Gastrocnemius medialis (tissue), 4 donors: ENCODE results near the gene SPATA46. TPM values are rescaled to one million over a fixed set of nuclear protein-coding genes. Genes with fewer than 3 reads are reported as not detected.
A peak's percentile ranks its signal among the peaks of the same experiment; 100 is the strongest.

Experiments used
- ATAC-seq, 2 donors: fragments of 150-250 bp; one replicate each; pipeline ENCODE4 v1.9.1; 2016
- DNase-seq, 2 donors: peaks; one replicate each; pipeline ENCODE4 v3.0.0-alpha.2; 2019
- H3K27ac ChIP-seq, 4 donors: fragments of 200-600 bp; sonication (generic); 1 replicate in 1 of 4; 2 replicates in 3 of 4; pipeline ENCODE4 v1.5.1; 2016 to 2018; ENCODE audit warnings: mild to moderate bottlenecking in 2 of 4, moderate library complexity in 1 of 4
- H3K27me3 ChIP-seq, 3 donors: fragments of 200-600 bp; sonication (generic) in 2 of 3; 1 replicate in 1 of 3; 2 replicates in 2 of 3; pipeline versions ENCODE4 v1.5.1 to v1.6.0; 2016 to 2019; ENCODE audit warnings: mild to moderate bottlenecking in 1 of 3, moderate library complexity in 1 of 3
- H3K36me3 ChIP-seq, 2 donors: fragments of 200-600 bp; sonication (generic) in 1 of 2; one replicate each; pipeline ENCODE4 v1.5.1; 2017 to 2018
- H3K4me1 ChIP-seq, 2 donors: fragments of 200-600 bp; sonication (generic) in 1 of 2; one replicate each; pipeline ENCODE4 v1.5.1; 2016 to 2017; ENCODE audit warnings: mild to moderate bottlenecking in 2 of 2
- H3K4me3 ChIP-seq, 4 donors: fragments of 200-600 bp; sonication (generic) in 3 of 4; 1 replicate in 1 of 4; 2 replicates in 3 of 4; pipeline ENCODE4 v1.5.1; 2016 to 2019; ENCODE audit warnings: mild to moderate bottlenecking in 2 of 4
- H3K9me3 ChIP-seq, 3 donors: fragments of 200-600 bp; sonication (generic) in 2 of 3; 1 replicate in 1 of 3; 2 replicates in 2 of 3; pipeline ENCODE4 v1.5.1; 2016 to 2019
- CTCF ChIP-seq, 5 experiments: fragments of 450-650 bp in 3 of 5; fragments of 200-600 bp in 2 of 5; sonication (generic) in 2 of 5; IDR thresholded peaks in 4 of 5; conservative IDR thresholded peaks in 1 of 5; 1 replicate in 4 of 5; 2 replicates in 1 of 5; pipeline ENCODE4 v1.5.1; 2016 to 2019; ENCODE audit warnings: antibody characterized with exemption in 5 of 5, mild to moderate bottlenecking in 3 of 5, moderate library complexity in 3 of 5
- POLR2A ChIP-seq, 2 donors: fragments of 450-650 bp; IDR thresholded peaks; one replicate each; pipeline ENCODE4 v1.6.1; 2017; ENCODE audit warnings: antibody characterized with exemption in 2 of 2, mild to moderate bottlenecking in 2 of 2, moderate library complexity in 2 of 2
- in situ Hi-C, 4 donors: fragments of 200-750 bp; cut with MboI; loops; one replicate each; pipeline versions ENCODE4 v1.15.0 to v1.8.0; 2017; ENCODE audit warnings: low sequenced_read_pairs in 4 of 4
- intact Hi-C: fragments of 100-400 bp; cut with DNase I; formaldehyde crosslinking; loops from one replicate; pipeline ENCODE4 v1.15.1; 2023; ENCODE audit warnings: low total_unique reads
- total RNA-seq, 4 donors: library from RNA; depleted of rRNA; stranded (reverse); fragments of >200 nt; gene quantifications; one replicate each; pipeline versions ENCODE4 v1.1.0 to v1.2.3, GENCODE V29; 2016

SPATA46 gene
- total RNA-seq, 4 donors from 2014 or later: 1.7 TPM; not detected in 3

DNA sequence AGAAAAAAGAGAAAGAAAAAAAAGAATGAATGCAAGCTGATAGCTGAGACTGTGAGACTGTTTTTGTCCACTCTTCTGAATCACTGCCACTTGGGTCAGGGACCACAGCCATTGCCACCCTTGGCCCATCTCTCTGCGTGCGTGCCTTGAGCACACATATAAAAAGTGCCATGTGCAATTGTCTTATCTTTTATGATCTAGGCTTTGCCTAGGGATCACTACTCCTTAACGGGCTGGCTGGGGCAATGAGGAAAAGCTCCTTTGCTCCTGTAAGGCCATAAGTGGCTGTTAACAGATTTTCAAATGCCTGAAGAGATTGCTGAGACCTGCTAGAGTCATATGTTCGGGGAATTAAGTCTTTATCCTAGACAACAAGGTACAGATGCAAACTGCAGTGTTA, 8.2 kb downstream of the SPATA46 start:
- ATAC-seq (no peak), DNase-seq (no peak)
- H3K36me3 ChIP-seq: no peaks in the 10 kb centered on the region
- H3K27ac ChIP-seq: no peak overlapping the region
- no peak for TF ChIP-seq CTCF (IDR thresholded peaks at IDR 0.05 in 4 of 5, conservative IDR thresholded peaks at IDR 0.05 in 1 of 5)
- no peak for TF ChIP-seq POLR2A (IDR thresholded peaks at IDR 0.05)
- in situ Hi-C loops: no loop called here
- intact Hi-C loops: no loop called here
- H3K4me3 ChIP-seq: no peak overlapping the region
- H3K9me3 ChIP-seq: no peaks in the 10 kb centered on the region
- H3K27me3 ChIP-seq: no peaks in the 10 kb centered on the region
- no peaks in the 10 kb centered on the region for H3K4me1 ChIP-seq

DNA sequence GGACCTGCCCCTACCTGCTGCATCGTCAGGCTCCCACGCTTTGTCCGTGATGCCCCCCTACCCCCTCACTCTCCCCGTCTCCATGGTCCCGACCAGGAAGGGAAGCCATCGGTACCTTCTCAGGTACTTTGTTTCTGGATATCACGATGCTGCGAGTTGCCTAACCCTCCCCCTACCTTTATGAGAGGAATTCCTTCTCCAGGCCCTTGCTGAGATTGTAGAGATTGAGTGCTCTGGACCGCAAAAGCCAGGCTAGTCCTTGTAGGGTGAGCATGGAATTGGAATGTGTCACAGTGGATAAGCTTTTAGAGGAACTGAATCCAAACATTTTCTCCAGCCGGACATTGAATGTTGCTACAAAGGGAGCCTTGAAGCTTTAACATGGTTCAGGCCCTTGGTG, 8.9 kb downstream of the SPATA46 start:
- H3K9me3 ChIP-seq: no peaks in the 10 kb centered on the region
- DNase-seq (no peak), ATAC-seq (no peak)
- no peak overlapping the region for H3K27ac ChIP-seq
- in situ Hi-C loops: no loop called here
- intact Hi-C loops: no loop called here
- H3K27me3 ChIP-seq: no peaks in the 10 kb centered on the region
- no peaks in the 10 kb centered on the region for H3K4me1 ChIP-seq
- TF ChIP-seq POLR2A (IDR thresholded peaks at IDR 0.05): no peak
- TF ChIP-seq CTCF (IDR thresholded peaks at IDR 0.05 in 4 of 5, conservative IDR thresholded peaks at IDR 0.05 in 1 of 5): no peak
- no peaks in the 10 kb centered on the region for H3K36me3 ChIP-seq
- no peak overlapping the region for H3K4me3 ChIP-seq

DNA sequence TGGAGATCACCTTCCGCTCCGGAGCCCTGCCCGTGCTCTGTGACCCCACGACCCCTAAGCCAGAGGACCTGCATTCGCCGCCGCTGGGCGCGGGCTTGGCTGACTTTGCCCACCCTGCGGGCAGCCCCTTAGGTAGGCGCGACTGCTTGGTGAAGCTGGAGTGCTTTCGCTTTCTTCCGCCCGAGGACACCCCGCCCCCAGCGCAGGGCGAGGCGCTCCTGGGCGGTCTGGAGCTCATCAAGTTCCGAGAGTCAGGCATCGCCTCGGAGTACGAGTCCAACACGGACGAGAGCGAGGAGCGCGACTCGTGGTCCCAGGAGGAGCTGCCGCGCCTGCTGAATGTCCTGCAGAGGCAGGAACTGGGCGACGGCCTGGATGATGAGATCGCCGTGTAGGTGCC, 9.6 kb downstream of the SPATA46 start:
- in situ Hi-C loops: no loop called here
- intact Hi-C loops: no loop called here
- ATAC-seq: no peak
- no peak for TF ChIP-seq CTCF (IDR thresholded peaks at IDR 0.05 in 4 of 5, conservative IDR thresholded peaks at IDR 0.05 in 1 of 5)
- no peak for TF ChIP-seq POLR2A (IDR thresholded peaks at IDR 0.05)
- Histone ChIP-seq H3K4me3 (peak overlapping the region in 2 of 4 donors; percentile 21 to 35), H3K36me3 (no peaks in the 10 kb centered on the region), H3K4me1 (no peaks in the 10 kb centered on the region), H3K9me3 (no peaks in the 10 kb centered on the region), H3K27me3 (no peaks in the 10 kb centered on the region), H3K27ac (no peak overlapping the region)
- DNase-seq: no peak

GRCh38 chr1:162366671-162367070, 10.0 kb downstream of the SPATA46 start:
- peak overlapping the region in 2 of 4 donors; percentile 21 to 35 for H3K4me3 ChIP-seq
- no peak for ATAC-seq
- no peaks in the 10 kb centered on the region for H3K9me3 ChIP-seq
- H3K27me3 ChIP-seq: no peaks in the 10 kb centered on the region
- DNase-seq: no peak
- H3K4me1 ChIP-seq: no peaks in the 10 kb centered on the region
- TF ChIP-seq CTCF (IDR thresholded peaks at IDR 0.05 in 4 of 5, conservative IDR thresholded peaks at IDR 0.05 in 1 of 5) (no peak), POLR2A (IDR thresholded peaks at IDR 0.05) (no peak)
- H3K36me3 ChIP-seq: no peaks in the 10 kb centered on the region
- intact Hi-C loops (no loop called here), in situ Hi-C loops (no loop called here)
- no peak overlapping the region for H3K27ac ChIP-seq

DNA sequence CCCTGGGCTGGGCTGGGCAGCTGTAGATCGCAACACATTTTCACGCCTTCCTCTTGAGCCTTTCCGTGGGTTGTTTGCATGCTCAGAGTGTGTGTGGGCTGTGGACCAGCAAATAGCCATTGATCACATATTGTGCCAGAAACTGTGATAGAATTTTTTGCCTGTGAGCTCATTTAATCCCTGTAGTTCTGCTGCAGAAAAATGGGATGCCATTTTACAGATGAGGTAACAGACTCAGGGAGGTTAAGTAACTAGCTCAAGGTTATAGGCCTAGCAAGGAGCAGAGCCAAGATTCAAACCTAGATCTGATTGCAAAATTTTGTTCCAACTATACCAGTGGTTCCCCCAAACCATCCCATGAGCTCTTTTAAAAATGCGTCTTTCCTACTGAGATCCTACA, 10.5 kb downstream of the SPATA46 start:
- Histone ChIP-seq H3K36me3 (no peaks in the 10 kb centered on the region), H3K4me3 (no peak overlapping the region), H3K4me1 (no peaks in the 10 kb centered on the region), H3K27me3 (no peaks in the 10 kb centered on the region), H3K27ac (no peak overlapping the region), H3K9me3 (no peaks in the 10 kb centered on the region)
- ATAC-seq (no peak), DNase-seq (no peak)
- in situ Hi-C loops: no loop called here
- TF ChIP-seq POLR2A (IDR thresholded peaks at IDR 0.05): no peak
- no peak for TF ChIP-seq CTCF (IDR thresholded peaks at IDR 0.05 in 4 of 5, conservative IDR thresholded peaks at IDR 0.05 in 1 of 5)
- intact Hi-C loops: no loop called here
